ENCODE data around the gene FAM177A1. TPM values are rescaled to one million over a fixed set of nuclear protein-coding genes. Genes with fewer than 3 reads are reported as not detected.

FAM177A1 gene
- total and polyA plus RNA-seq, 9 of the 15 experiments (the other 6 are each of a cell fraction or from before 2014, with no cell fraction given) = 7.7 to 36.2 (median 29.9) TPM

- no peak; a peak in 1 of 4 replicates for TF ChIP-seq UBTF (IDR thresholded peaks at IDR 0.05; ENCODE audit: borderline replicate concordance in 1 of 2, low read depth in 2 of 2, low read length in 2 of 2)
- no peak for TF ChIP-seq NR2F6 (CRISPR knock-in tag; IDR thresholded peaks at IDR 0.05)
- TF ChIP-seq SIN3A (IDR thresholded peaks at IDR 0.05; ENCODE audit: borderline replicate concordance in 2 of 2, control insufficient read depth in 1 of 2, low read depth in 2 of 2, low read length in 2 of 2) = no peak
- TF ChIP-seq ATF3 (IDR thresholded peaks at IDR 0.05) = no peak
- TF ChIP-seq ATF3 (CRISPR knock-in tag; conservative IDR thresholded peaks at IDR 0.05) = no peak; the same call in 1 of the 2 replicates
- no peak for TF ChIP-seq HDAC8 (tag; IDR thresholded peaks at IDR 0.05)
- TF ChIP-seq ARID1B (IDR thresholded peaks at IDR 0.05) = no peak
- TF ChIP-seq SRF (CRISPR knock-in tag; IDR thresholded peaks at IDR 0.05) = no peak
- no peak for TF ChIP-seq BRF2 (IDR thresholded peaks at IDR 0.05; ENCODE audit: borderline replicate concordance, insufficient read depth, insufficient read length)
- no peak for TF ChIP-seq BDP1 (IDR thresholded peaks at IDR 0.05; ENCODE audit: insufficient read depth, insufficient read length)
- no peak for TF ChIP-seq HNRNPL (IDR thresholded peaks at IDR 0.05; ENCODE audit: low read depth, low read length)
- no peak for TF ChIP-seq HSF4 (CRISPR knock-in tag; IDR thresholded peaks at IDR 0.05; ENCODE audit: borderline replicate concordance)
- TF ChIP-seq MCM2 (IDR thresholded peaks at IDR 0.05; ENCODE audit: low read depth) = no peak
- peak; percentile 44 for TF ChIP-seq SUPT5H (IDR thresholded peaks at IDR 0.05)
- no peak for TF ChIP-seq ZNF146 (CRISPR knock-in tag; IDR thresholded peaks at IDR 0.05; ENCODE audit: unreplicated experiment)
- TF ChIP-seq POU5F1 (IDR thresholded peaks at IDR 0.05; ENCODE audit: borderline replicate concordance, low read depth, low read length, partially characterized antibody) = no peak
- no peak for TF ChIP-seq ZNF785 (CRISPR knock-in tag; IDR thresholded peaks at IDR 0.05)
- TF ChIP-seq JUNB (CRISPR knock-in tag; conservative IDR thresholded peaks at IDR 0.05) = no peak
- no peak for TF ChIP-seq GTF2A2 (tag; IDR thresholded peaks at IDR 0.05)
- no peak for TF ChIP-seq ZBTB7A (IDR thresholded peaks at IDR 0.05; ENCODE audit: borderline replicate concordance, control insufficient read depth, low read depth, low read length)
- no peak for TF ChIP-seq FUS (optimal IDR thresholded peaks at IDR 0.05; ENCODE audit: low read depth, low read length)
- peak; percentile 93 for TF ChIP-seq NCOA1 (IDR thresholded peaks at IDR 0.05; ENCODE audit: low read depth)
- no peak for TF ChIP-seq ERF (CRISPR knock-in tag; IDR thresholded peaks at IDR 0.05)
- TF ChIP-seq CHCHD3 (CRISPR knock-in tag; IDR thresholded peaks at IDR 0.05) = no peak
- no peak for TF ChIP-seq GATAD2B (IDR thresholded peaks at IDR 0.05; ENCODE audit: borderline replicate concordance)
- no peak for TF ChIP-seq RUNX1 (IDR thresholded peaks at IDR 0.05; ENCODE audit: low read depth)
These were observed 76.0 kb downstream of the FAM177A1 start, which contains the start of the genes PPP2R3C and PRORP (continued) for GRCh38 chr14:35121887-35122695.

Data from K562 (cell line).